Stimulated activated CD8-positive, alpha-beta memory T cell treated with anti-CD3 and anti-CD28 coated beads, Interleukin-7, amount 100 ng/mL, for 1 hour (primary cell): ENCODE measurements around the gene GALR3.
A peak's percentile ranks its signal among the peaks of the same experiment; 100 is the strongest.

Experiments used
- DNase-seq, 2 donors: peaks; one replicate each; pipeline ENCODE4 v3.0.0-alpha.2; 2020; ENCODE audit warnings: low read depth in 2 of 2

GALR3 gene

GRCh38 chr22:37824674-37825641, 1.8 kb downstream of the GALR3 start:
- DNase-seq, result no peak

- no peak for DNase-seq
Observed at GRCh38 chr22:37827056-37827455, 3.9 kb downstream of the GALR3 start.

- DNase-seq, result no peak
Observed at GRCh38 chr22:37830093-37830842, 7.1 kb downstream of the GALR3 start.

GRCh38 chr22:37831472-37831871, 8.3 kb downstream of the GALR3 start:
- DNase-seq, result no peak

- DNase-seq, result no peak
Observed at GRCh38 chr22:37832022-37832857, 9.1 kb downstream of the GALR3 start.

- no peak for DNase-seq
Observed at GRCh38 chr22:37842015-37842793, 19.0 kb downstream of the GALR3 start.

GRCh38 chr22:37843741-37844089, 20.5 kb downstream of the GALR3 start:
- DNase-seq, result peak; percentile 9 to 14

- DNase-seq, result no peak
Observed at GRCh38 chr22:37844904-37845329, 21.7 kb downstream of the GALR3 start.

- DNase-seq, result no peak
Observed at GRCh38 chr22:37846433-37846832, 23.3 kb downstream of the GALR3 start.

- no peak for DNase-seq
Observed at GRCh38 chr22:37848587-37849088, 25.5 kb downstream of the GALR3 start.

GRCh38 chr22:37849089-37849751, 26.0 kb downstream of the GALR3 start, which contains the start of gene EIF3L:
TSS of gene EIF3L (plus strand) at chr22:37849419. CDS start at chr22:37849450, 31 bp downstream.
- peak; percentile 70 to 73 for DNase-seq

- DNase-seq, result no peak
Observed at GRCh38 chr22:37850801-37851200, 27.6 kb downstream of the GALR3 start.

GRCh38 chr22:37852418-37852817, 29.2 kb downstream of the GALR3 start:
- DNase-seq, result no peak

GRCh38 chr22:37854946-37855345, 31.8 kb downstream of the GALR3 start:
- no peak for DNase-seq

GRCh38 chr22:37855462-37855861, 32.3 kb downstream of the GALR3 start:
- no peak for DNase-seq

- no peak for DNase-seq
Observed at GRCh38 chr22:37860796-37861421, 37.7 kb downstream of the GALR3 start.

GRCh38 chr22:37862570-37863325, 39.6 kb downstream of the GALR3 start:
- DNase-seq, result no peak

GRCh38 chr22:37865510-37865909, 42.3 kb downstream of the GALR3 start:
- no peak for DNase-seq

- DNase-seq, result no peak
Observed at GRCh38 chr22:37870273-37870672, 47.1 kb downstream of the GALR3 start.
